HCT116 (cell line): ENCODE results near the gene SPIRE2. TPM values are rescaled to one million over a fixed set of nuclear protein-coding genes. Genes with fewer than 3 reads are reported as not detected.

Experiments
- ATAC-seq: fragments of 200-7000 bp; cut with Tn5 transposase; 2 replicates; pipeline ENCODE4 v1.9.1; 2020; ENCODE audit warnings: mild to moderate bottlenecking, moderate library complexity
- BruUV-seq: library from RNA; stranded (reverse); fragments of 400-500 nt; replicated peaks from 2 replicates; lab custom pipeline; 2021; lab: Mats Ljungman, UMichigan
- CTCF ChIA-PET: fragments of 300-600 bp; sonication (Branson Sonifier 250); formaldehyde crosslinking; loops from one replicate; lab custom pipeline; 2021; ENCODE audit warnings: antibody characterized with exemption; lab: Charles Lee
- POLR2A ChIA-PET: fragments of 300-600, 350-600 bp; sonication (Branson Sonifier 250); formaldehyde crosslinking; loops from one replicate; lab custom pipeline; 2021; ENCODE audit warnings: antibody characterized with exemption; lab: Charles Lee
- RAD21 ChIA-PET, 2 experiments: fragments of 300-600 bp; sonication (Branson Sonifier 250); formaldehyde crosslinking; loops; one replicate each; lab custom pipeline; 2023; ENCODE audit warnings: low total read pairs in 2 of 2; ENCODE audit not compliant: uncharacterized antibody in 2 of 2, unreplicated experiment in 2 of 2, low non-redundant PET in 1 of 2; lab: Charles Lee
- DNase-seq: peaks from one replicate; pipeline ENCODE4 v3.0.0-alpha.2; 2010; ENCODE audit warnings: low read depth, low spot score
- H2AFZ ChIP-seq: fragments of 200-600 bp; shearing (Covaris generic), sonication (generic); 2 replicates; pipeline ENCODE4 v1.6.1; 2017; ENCODE audit warnings: low read depth, mixed run types, mixed read lengths, antibody characterized with exemption, low read length; ENCODE audit not compliant: poor library complexity, severe bottlenecking
- H3K27ac ChIP-seq: 2 replicates; pipeline ENCODE4 v1.5.1; 2012; ENCODE audit warnings: low read depth, low read length
- H3K27me3 ChIP-seq: fragments of 200-600 bp; sonication (generic); 2 replicates; pipeline ENCODE4 v1.6.1; 2016; ENCODE audit warnings: mixed run types, low read length, mixed read lengths; ENCODE audit not compliant: insufficient read depth
- H3K36me3 ChIP-seq, 2 experiments: fragments of 200-500 bp in 1 of 2; fragments of 200-600 bp in 1 of 2; sonication (Bioruptor generic) in 1 of 2; sonication (generic) in 1 of 2; 2 replicates each; pipeline versions ENCODE4 v1.5.1 to v1.6.1; 2014 to 2016; ENCODE audit warnings: low read length in 2 of 2, inconsistent platforms in 1 of 2, mixed read lengths in 1 of 2, mixed run types in 1 of 2; ENCODE audit not compliant: insufficient read depth in 2 of 2, control insufficient read depth in 1 of 2
- H3K4me1 ChIP-seq, 2 experiments: fragments of 200-600 bp in 1 of 2; sonication (generic) in 1 of 2; 2 replicates each; pipeline versions ENCODE4 v1.5.1 to v1.6.1; 2012 to 2017; ENCODE audit warnings: low read length in 2 of 2, inconsistent platforms in 1 of 2, mild to moderate bottlenecking in 1 of 2, mixed read lengths in 1 of 2, mixed run types in 1 of 2, moderate library complexity in 1 of 2; ENCODE audit not compliant: insufficient read depth in 2 of 2, control insufficient read depth in 1 of 2
- H3K4me2 ChIP-seq: fragments of 200-600 bp; sonication (generic); 2 replicates; pipeline ENCODE4 v1.6.1; 2017; ENCODE audit warnings: mixed run types, low read length, mixed read lengths
- H3K4me3 ChIP-seq, 2 experiments: fragments of 200-600 bp in 1 of 2; sonication (generic) in 1 of 2; replicated peaks in 1 of 2; 2 replicates each; pipeline ENCODE4 v1.5.1; 2011 to 2016; ENCODE audit warnings: low read length in 2 of 2, control low read depth in 1 of 2, low read depth in 1 of 2, mild to moderate bottlenecking in 1 of 2, mixed read lengths in 1 of 2, mixed run types in 1 of 2
- H3K79me2 ChIP-seq: fragments of 200-600 bp; sonication (generic); 2 replicates; pipeline ENCODE4 v1.6.1; 2017; ENCODE audit warnings: mild to moderate bottlenecking, mixed run types, low read length, moderate library complexity, mixed read lengths; ENCODE audit not compliant: insufficient read depth
- H3K9ac ChIP-seq: fragments of 200-600 bp; sonication (generic); 2 replicates; pipeline ENCODE4 v1.6.1; 2016; ENCODE audit warnings: low read length, mixed read lengths
- H3K9me2 ChIP-seq: fragments of 200-600 bp; sonication (generic), shearing (Covaris generic); 2 replicates; pipeline ENCODE4 v1.6.1; 2017; ENCODE audit warnings: mixed run types, mild to moderate bottlenecking, moderate library complexity; ENCODE audit not compliant: insufficient read depth
- H3K9me3 ChIP-seq, 2 experiments: fragments of 200-500 bp in 1 of 2; fragments of 200-600 bp in 1 of 2; sonication (Bioruptor generic) in 1 of 2; sonication (generic) in 1 of 2; 2 replicates each; pipeline ENCODE4 v1.6.1; 2014 to 2017; ENCODE audit warnings: low read length in 2 of 2, mixed read lengths in 2 of 2, inconsistent platforms in 1 of 2, low read depth in 1 of 2, mild to moderate bottlenecking in 1 of 2, mixed run types in 1 of 2, moderate library complexity in 1 of 2; ENCODE audit not compliant: control insufficient read depth in 1 of 2, insufficient read depth in 1 of 2
- H4K20me1 ChIP-seq: fragments of 200-600 bp; sonication (generic), shearing (Covaris generic); 2 replicates; pipeline ENCODE4 v1.6.1; 2017; ENCODE audit warnings: mixed run types, mild to moderate bottlenecking, moderate library complexity; ENCODE audit not compliant: insufficient read depth
- EGR1 ChIP-seq: IDR thresholded peaks from 2 replicates; pipeline ENCODE4 v1.6.1; 2012; ENCODE audit warnings: low read depth
- EZH2phosphoT487 ChIP-seq: fragments of 200-600 bp; IDR thresholded peaks from 2 replicates; pipeline ENCODE4 v1.6.1; 2018; ENCODE audit warnings: antibody characterized with exemption, borderline replicate concordance
- POLR2AphosphoS5 ChIP-seq: IDR thresholded peaks from 2 replicates; pipeline ENCODE4 v1.6.1; 2011; ENCODE audit warnings: mild to moderate bottlenecking, low read depth, low read length, moderate library complexity
- RAD21 ChIP-seq: IDR thresholded peaks from 2 replicates; pipeline ENCODE4 v1.6.1; 2012; ENCODE audit warnings: low read depth, mild to moderate bottlenecking
- SRF ChIP-seq: IDR thresholded peaks from 2 replicates; pipeline ENCODE4 v1.6.1; 2012; ENCODE audit warnings: low read depth
- intact Hi-C: fragments of 100-400 bp; cut with micrococcal nuclease; formaldehyde crosslinking; loops from 2 replicates; pipeline ENCODE4 v1.10.0; 2022
- total RNA-seq: library from RNA; stranded (reverse); gene quantifications from one replicate; pipeline ENCODE4 v1.2.1, GENCODE V29; 2021; ENCODE audit not compliant: unreplicated experiment
- TF ChIP-seq, protein P1 (sequence below): IDR thresholded peaks from 2 replicates; pipeline ENCODE4 v1.6.1; 2012

Gene SPIRE2
- total RNA-seq, 1 experiment from 2014 or later, result 21.2 TPM

DNA sequence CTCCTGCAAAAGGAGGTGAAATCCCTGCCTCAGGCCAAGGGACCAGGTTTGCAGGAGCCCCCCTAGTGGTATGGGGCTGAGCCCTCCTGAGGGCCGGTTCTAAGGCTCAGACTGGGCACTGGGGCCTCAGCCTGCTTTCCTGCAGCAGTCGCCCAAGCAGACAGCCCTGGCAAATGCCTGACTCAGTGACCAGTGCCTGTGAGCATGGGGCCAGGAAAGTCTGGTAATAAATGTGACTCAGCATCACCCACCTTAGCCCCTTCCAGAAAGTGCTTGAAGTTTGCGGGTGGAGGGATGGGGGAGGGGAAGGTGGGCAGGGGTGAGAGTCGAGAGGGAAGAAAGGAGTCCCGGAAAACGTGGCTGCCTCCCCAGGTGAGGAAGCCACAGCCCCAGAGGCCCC is 92.4 kb downstream of the SPIRE2 start:
- Histone ChIP-seq H3K36me3 (peaks cover 0 to 2% of the 10 kb centered on the region in 2 experiments; a peak in 1 of 4 replicates), H3K4me2 (peak overlapping the region; percentile 79), H3K9me2 (no peaks in the 10 kb centered on the region), H4K20me1 (peaks cover 8% of the 10 kb centered on the region; the same call in 1 of the 2 replicates), H3K9me3 (no peaks in the 10 kb centered on the region), H3K4me1 (peaks cover 55 to 91% of the 10 kb centered on the region in 2 experiments), H3K79me2 (peaks cover 25% of the 10 kb centered on the region), H3K27me3 (no peaks in the 10 kb centered on the region), H2AFZ (no peak overlapping the region), H3K9ac (peak overlapping the region; percentile 74), H3K27ac (peak overlapping the region; percentile 100), H3K4me3 (peak overlapping the region in 1 of 2 experiments; percentile 91; a peak in 1 of 4 replicates)
- ATAC-seq, result no peak
- RAD21 ChIA-PET, result no interaction called here
- CTCF ChIA-PET, result interaction anchor here (5.1 kb wide), 1 partner anchor 11 kb away, joined by 57 read pairs; no protein-coding TSS in a partner anchor
- intact Hi-C loops, result loop anchor here (5.0 kb wide), 1 partner anchor 48 kb away; the partner anchor contains the start of gene TCF25
- no TSS peak for BruUV-seq
- TF ChIP-seq POLR2AphosphoS5, result no peak
- TF ChIP-seq EGR1, result no peak
- no peak for TF ChIP-seq EZH2phosphoT487
- no peak for TF ChIP-seq SRF
- no peak for TF ChIP-seq RAD21
- TF ChIP-seq, protein P1, sequence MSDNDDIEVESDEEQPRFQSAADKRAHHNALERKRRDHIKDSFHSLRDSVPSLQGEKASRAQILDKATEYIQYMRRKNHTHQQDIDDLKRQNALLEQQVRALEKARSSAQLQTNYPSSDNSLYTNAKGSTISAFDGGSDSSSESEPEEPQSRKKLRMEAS, result no peak
- POLR2A ChIA-PET, result interaction anchor here (3.3 kb wide), 1 partner anchor 13 kb away, joined by 22 read pairs; no protein-coding TSS in a partner anchor
- no peak for DNase-seq

Other genes starting within 250 kb of the SPIRE2 start
- 1.1 TPM for gene DPEP1, start 214.8 kb upstream of the SPIRE2 start, total RNA-seq
- gene CHMP1A, start 170.8 kb upstream of the SPIRE2 start, total RNA-seq, result 158 TPM
- gene SPATA33, start 170.6 kb upstream of the SPIRE2 start, total RNA-seq, result 24.9 TPM
- 165 TPM for gene CDK10, start 141.8 kb upstream of the SPIRE2 start, total RNA-seq
- gene SPATA2L, start 126.8 kb upstream of the SPIRE2 start, total RNA-seq, result 50.5 TPM
- 4.2 TPM for gene VPS9D1, start 107.6 kb upstream of the SPIRE2 start, total RNA-seq
- gene ZNF276, start 106.9 kb upstream of the SPIRE2 start, total RNA-seq, result 49.9 TPM
- 167 TPM for gene FANCA, start 11.8 kb upstream of the SPIRE2 start, total RNA-seq
- 345 TPM for gene TCF25, start 45.1 kb downstream of the SPIRE2 start, total RNA-seq
- 12.2 TPM for gene MC1R, start 90.4 kb downstream of the SPIRE2 start, total RNA-seq
- 173 TPM for gene TUBB3, start 94.9 kb downstream of the SPIRE2 start, total RNA-seq
- gene DEF8, start 120.3 kb downstream of the SPIRE2 start, total RNA-seq, result 109 TPM
- 60.2 TPM for gene DBNDD1, start 191.0 kb downstream of the SPIRE2 start, total RNA-seq
- 0.07 TPM for gene PRDM7, start 248.9 kb downstream of the SPIRE2 start, total RNA-seq